WERI-Rb-1 (cell line): ENCODE data around the gene SLC25A6.

Experiments used
- DNase-seq: peaks from one replicate; pipeline ENCODE4 v3.0.0-alpha.2; 2020
- H3K27ac ChIP-seq: fragments of 250-450 bp; sonication (Bioruptor Pico); 2 replicates; pipeline ENCODE4 v1.5.1; 2020; ENCODE audit warnings: mild to moderate bottlenecking, moderate library complexity
- H3K27me3 ChIP-seq: fragments of 250-450 bp; sonication (Bioruptor Pico); 2 replicates; pipeline ENCODE4 v1.5.1; 2021; ENCODE audit warnings: mild to moderate bottlenecking, low read depth, moderate library complexity; ENCODE audit not compliant: insufficient read depth, severe bottlenecking
- H3K36me3 ChIP-seq: fragments of 250-450 bp; sonication (Bioruptor Pico); 2 replicates; pipeline ENCODE4 v1.5.1; 2020; ENCODE audit warnings: mild to moderate bottlenecking, moderate library complexity
- H3K4me3 ChIP-seq: 2 replicates; pipeline ENCODE4 v1.5.1; 2011; ENCODE audit warnings: low read depth, mild to moderate bottlenecking, control low read depth, low read length
- H3K9me3 ChIP-seq: fragments of 250-450 bp; sonication (Bioruptor Pico); 2 replicates; pipeline ENCODE4 v1.5.1; 2021; ENCODE audit warnings: mild to moderate bottlenecking, moderate library complexity; ENCODE audit not compliant: severe bottlenecking
- TF ChIP-seq, protein P1 (sequence below): IDR thresholded peaks from 2 replicates; pipeline ENCODE4 v1.5.1; 2011; ENCODE audit warnings: low read depth, mild to moderate bottlenecking, control low read depth, inconsistent platforms, low read length

Gene SLC25A6

DNA sequence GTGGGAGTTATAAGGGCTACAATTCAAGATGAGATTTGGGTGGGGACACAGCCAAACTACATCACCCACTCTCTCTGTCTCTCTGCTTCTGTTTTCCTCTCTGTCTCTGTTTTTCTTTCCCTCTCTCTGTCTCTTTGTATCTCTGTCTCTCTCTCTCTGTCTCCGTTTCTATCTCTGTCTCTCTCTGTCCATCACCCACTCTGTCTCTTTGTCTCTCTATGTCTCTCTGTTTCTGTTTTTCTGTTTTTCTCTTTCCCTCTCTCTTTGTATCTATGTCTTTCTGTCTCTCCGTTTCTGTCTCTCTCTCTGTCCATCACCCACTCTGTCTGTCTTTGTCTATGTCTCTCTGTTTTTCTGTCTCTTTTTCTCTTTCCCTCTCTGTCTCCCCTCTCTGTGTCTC lies 30.0 kb downstream of the SLC25A6 start:
- no peak overlapping the region for H3K27ac ChIP-seq
- no peaks in the 10 kb centered on the region for H3K27me3 ChIP-seq
- TF ChIP-seq, protein P1, sequence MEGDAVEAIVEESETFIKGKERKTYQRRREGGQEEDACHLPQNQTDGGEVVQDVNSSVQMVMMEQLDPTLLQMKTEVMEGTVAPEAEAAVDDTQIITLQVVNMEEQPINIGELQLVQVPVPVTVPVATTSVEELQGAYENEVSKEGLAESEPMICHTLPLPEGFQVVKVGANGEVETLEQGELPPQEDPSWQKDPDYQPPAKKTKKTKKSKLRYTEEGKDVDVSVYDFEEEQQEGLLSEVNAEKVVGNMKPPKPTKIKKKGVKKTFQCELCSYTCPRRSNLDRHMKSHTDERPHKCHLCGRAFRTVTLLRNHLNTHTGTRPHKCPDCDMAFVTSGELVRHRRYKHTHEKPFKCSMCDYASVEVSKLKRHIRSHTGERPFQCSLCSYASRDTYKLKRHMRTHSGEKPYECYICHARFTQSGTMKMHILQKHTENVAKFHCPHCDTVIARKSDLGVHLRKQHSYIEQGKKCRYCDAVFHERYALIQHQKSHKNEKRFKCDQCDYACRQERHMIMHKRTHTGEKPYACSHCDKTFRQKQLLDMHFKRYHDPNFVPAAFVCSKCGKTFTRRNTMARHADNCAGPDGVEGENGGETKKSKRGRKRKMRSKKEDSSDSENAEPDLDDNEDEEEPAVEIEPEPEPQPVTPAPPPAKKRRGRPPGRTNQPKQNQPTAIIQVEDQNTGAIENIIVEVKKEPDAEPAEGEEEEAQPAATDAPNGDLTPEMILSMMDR: no peak
- H3K4me3 ChIP-seq: no peak overlapping the region
- H3K9me3 ChIP-seq: no peaks in the 10 kb centered on the region
- H3K36me3 ChIP-seq: peaks cover 10% of the 10 kb centered on the region
- no peak for DNase-seq

DNA sequence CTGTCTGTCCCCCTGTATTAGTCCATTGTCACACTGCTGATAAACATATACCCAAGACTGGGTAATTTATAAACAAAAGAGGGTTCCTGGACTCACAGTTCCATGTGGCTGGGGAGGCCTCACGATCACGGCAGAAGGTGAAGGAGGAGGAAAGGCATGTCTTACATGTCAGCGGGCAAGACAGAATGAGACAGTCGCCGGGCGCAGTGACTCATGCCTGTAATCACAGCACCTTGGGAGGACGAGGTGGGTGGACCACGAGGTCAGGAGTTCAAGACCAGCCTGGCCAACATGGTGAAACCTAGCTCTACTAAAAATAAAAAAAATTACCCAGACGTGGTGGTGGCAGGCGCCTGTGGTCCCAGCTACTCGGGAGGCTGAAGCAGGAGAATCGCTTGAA lies 30.6 kb downstream of the SLC25A6 start:
- no peak for DNase-seq
- H3K27me3 ChIP-seq: no peaks in the 10 kb centered on the region
- H3K9me3 ChIP-seq: no peaks in the 10 kb centered on the region
- TF ChIP-seq, protein P1: no peak
- H3K36me3 ChIP-seq: peaks cover 10% of the 10 kb centered on the region
- no peak overlapping the region for H3K4me3 ChIP-seq
- no peak overlapping the region for H3K27ac ChIP-seq

DNA sequence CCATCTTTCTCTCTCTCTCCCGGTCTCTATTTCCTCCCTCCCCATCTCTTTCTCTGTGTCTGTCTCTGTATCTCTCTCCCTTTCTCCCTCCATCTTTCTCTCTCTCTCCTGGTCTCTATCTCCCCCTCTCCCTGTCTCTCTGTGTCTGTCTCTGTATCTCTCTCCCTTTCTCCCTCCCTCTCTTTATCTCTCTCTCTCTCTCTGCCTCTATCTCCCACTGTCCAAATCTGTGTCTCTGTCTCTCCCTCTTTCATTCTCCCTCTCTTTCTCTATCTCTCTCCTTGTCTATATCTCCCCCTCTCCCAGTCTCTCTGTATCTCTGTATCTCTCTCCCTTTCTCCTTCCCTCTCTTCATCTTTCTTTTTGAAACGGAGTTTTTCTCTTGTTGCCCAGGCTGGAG lies 31.7 kb downstream of the SLC25A6 start:
- TF ChIP-seq, protein P1: no peak
- Histone ChIP-seq H3K4me3 (no peak overlapping the region), H3K27ac (no peak overlapping the region), H3K9me3 (no peaks in the 10 kb centered on the region), H3K36me3 (peaks cover 10% of the 10 kb centered on the region), H3K27me3 (no peaks in the 10 kb centered on the region)
- no peak for DNase-seq

DNA sequence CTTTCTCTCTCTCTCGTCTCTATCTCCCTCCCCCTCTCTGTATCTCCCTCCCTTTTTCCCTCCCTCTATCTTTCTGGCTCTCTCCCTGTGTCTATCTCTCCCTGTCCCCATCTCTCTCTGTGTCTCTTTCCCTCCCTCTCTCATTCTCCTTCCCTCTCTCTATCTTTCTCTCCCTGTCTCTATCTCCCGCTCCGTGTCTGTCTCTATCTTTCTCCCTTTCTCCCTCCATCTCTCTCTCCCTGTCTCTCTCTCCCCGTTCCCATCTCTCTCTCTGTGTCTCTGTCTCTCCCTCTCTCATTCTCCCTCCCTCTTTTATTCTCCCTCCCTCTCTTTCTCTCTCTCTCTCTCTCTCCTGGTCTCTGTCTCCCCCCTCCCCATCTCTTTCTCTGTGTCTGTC lies 32.4 kb downstream of the SLC25A6 start:
- no peak overlapping the region for H3K4me3 ChIP-seq
- no peak overlapping the region for H3K27ac ChIP-seq
- no peaks in the 10 kb centered on the region for H3K9me3 ChIP-seq
- TF ChIP-seq, protein P1: no peak
- no peak for DNase-seq
- no peaks in the 10 kb centered on the region for H3K27me3 ChIP-seq
- peaks cover 7% of the 10 kb centered on the region for H3K36me3 ChIP-seq

DNA sequence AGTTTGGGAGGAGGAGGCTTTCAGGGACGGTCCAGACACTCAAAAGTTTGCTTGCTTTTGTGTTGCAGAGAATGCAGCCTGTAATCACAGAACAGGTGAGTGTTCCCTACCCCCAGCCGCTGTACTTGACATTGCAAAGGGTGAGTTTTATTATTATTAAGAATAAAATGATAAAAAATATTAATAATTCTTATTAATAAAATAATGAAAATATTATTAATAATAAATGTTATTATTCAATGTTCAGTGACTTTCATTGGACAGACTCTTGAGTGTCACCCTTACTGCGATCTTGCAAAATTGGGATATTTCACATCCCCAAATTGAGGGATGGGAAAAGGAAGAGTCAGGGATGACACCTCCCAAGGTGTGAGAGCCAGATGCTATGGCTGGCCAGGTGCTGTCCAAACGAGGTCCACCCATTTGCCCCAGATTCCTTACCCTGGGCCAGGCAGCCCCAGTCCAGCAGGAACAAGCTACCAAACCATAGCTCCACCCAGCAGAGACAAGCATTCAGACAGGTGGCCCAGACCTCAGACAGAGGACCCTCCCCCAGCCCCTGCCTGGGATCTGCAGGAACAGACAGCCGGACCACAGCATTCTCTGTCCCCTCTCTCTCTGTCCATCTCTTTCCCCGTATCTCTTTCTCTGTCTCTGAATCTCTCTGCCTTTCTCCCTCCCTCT lies 33.0 kb downstream of the SLC25A6 start:
- DNase-seq: no peak
- TF ChIP-seq, protein P1: no peak
- Histone ChIP-seq H3K4me3 (no peak overlapping the region), H3K27ac (no peak overlapping the region), H3K9me3 (no peaks in the 10 kb centered on the region), H3K27me3 (no peaks in the 10 kb centered on the region), H3K36me3 (peaks cover 7% of the 10 kb centered on the region)

DNA sequence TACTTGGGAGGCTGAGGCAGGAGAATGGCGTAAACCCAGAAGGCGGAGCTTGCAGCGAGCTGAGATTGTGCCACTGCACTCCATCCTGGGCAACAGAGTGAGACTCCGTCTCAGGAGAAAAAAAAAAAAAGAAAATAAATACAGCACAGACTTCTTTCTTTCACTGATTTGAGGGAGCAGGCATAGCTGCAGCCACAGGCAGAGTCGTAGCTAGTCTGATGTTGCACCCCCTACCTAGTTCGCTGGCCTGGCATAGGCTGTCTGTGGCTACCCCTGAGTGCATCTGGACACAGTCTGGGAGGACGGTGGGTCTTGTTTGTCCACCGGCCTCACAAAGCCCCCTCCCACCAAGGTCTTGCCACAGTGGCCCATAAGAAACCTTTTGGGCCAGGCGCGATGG lies 33.9 kb downstream of the SLC25A6 start:
- peaks cover 7% of the 10 kb centered on the region for H3K36me3 ChIP-seq
- DNase-seq: no peak
- H3K4me3 ChIP-seq: no peak overlapping the region
- H3K27me3 ChIP-seq: no peaks in the 10 kb centered on the region
- TF ChIP-seq, protein P1: no peak
- no peaks in the 10 kb centered on the region for H3K9me3 ChIP-seq
- no peak overlapping the region for H3K27ac ChIP-seq
